ENCODE measurements around the gene MIF4GD.

MIF4GD gene

GRCh38 chr17:75265614-75266315, 5.3 kb downstream of the MIF4GD start:
- Histone ChIP-seq H3K4me1 (ENCODE audit: control insufficient read depth, low read length) (peaks cover 28% of the 10 kb centered on the region), H3K27ac (ENCODE audit: low read depth, low read length) (no peak overlapping the region), H3K4me3 (ENCODE audit: low read length) (no peak overlapping the region), H3K27me3 (ENCODE audit: control insufficient read depth, low read length) (no peaks in the 10 kb centered on the region), H3F3A (ENCODE audit: control insufficient read depth, insufficient read depth) (peaks cover 3% of the 10 kb centered on the region), H3K9me2 (replicated peaks; ENCODE audit: control insufficient read depth, low read length) (no peaks in the 10 kb centered on the region), H3K4me2 (ENCODE audit: low read length) (no peak overlapping the region), H3K36me3 (ENCODE audit: control insufficient read depth, low read length) (peaks cover 65% of the 10 kb centered on the region), H3K79me2 (ENCODE audit: control insufficient read depth, low read length) (peaks cover 42% of the 10 kb centered on the region), H4K20me1 (ENCODE audit: control insufficient read depth, insufficient read depth, low read depth, low read length) (peaks cover under 1% of the 10 kb centered on the region; the same call in 1 of the 2 replicates), H3K9me3 (ENCODE audit: control insufficient read depth, insufficient read depth, low read length) (no peaks in the 10 kb centered on the region)
- TF ChIP-seq CTCF (IDR thresholded peaks at IDR 0.05; ENCODE audit: low read depth, low read length, poor library complexity, severe bottlenecking) (no peak), EZH2phosphoT487 (IDR thresholded peaks at IDR 0.05; ENCODE audit: borderline replicate concordance, low read length) (no peak)

GRCh38 chr17:75263055-75263454, 8.0 kb downstream of the MIF4GD start:
- Histone ChIP-seq H3K27ac (ENCODE audit: low read depth, low read length) (no peak overlapping the region), H3K4me3 (ENCODE audit: low read length) (peak overlapping the region; percentile 91), H3K27me3 (ENCODE audit: control insufficient read depth, low read length) (no peaks in the 10 kb centered on the region), H3K9me3 (ENCODE audit: control insufficient read depth, insufficient read depth, low read length) (no peaks in the 10 kb centered on the region), H3K36me3 (ENCODE audit: control insufficient read depth, low read length) (peaks cover 75% of the 10 kb centered on the region), H3K79me2 (ENCODE audit: control insufficient read depth, low read length) (peaks cover 58% of the 10 kb centered on the region), H4K20me1 (ENCODE audit: control insufficient read depth, insufficient read depth, low read depth, low read length) (peaks cover 14% of the 10 kb centered on the region; the same call in 1 of the 2 replicates), H3K4me1 (ENCODE audit: control insufficient read depth, low read length) (peaks cover 30% of the 10 kb centered on the region), H3K9me2 (replicated peaks; ENCODE audit: control insufficient read depth, low read length) (no peaks in the 10 kb centered on the region), H3K4me2 (ENCODE audit: low read length) (peak overlapping the region; percentile 88), H3F3A (ENCODE audit: control insufficient read depth, insufficient read depth) (peaks cover 3% of the 10 kb centered on the region)
- TF ChIP-seq CTCF (IDR thresholded peaks at IDR 0.05; ENCODE audit: low read depth, low read length, poor library complexity, severe bottlenecking) (no peak), EZH2phosphoT487 (IDR thresholded peaks at IDR 0.05; ENCODE audit: borderline replicate concordance, low read length) (no peak)

GRCh38 chr17:75262112-75262606, 8.9 kb downstream of the MIF4GD start:
- Histone ChIP-seq H3K4me2 (ENCODE audit: low read length) (peak overlapping the region; percentile 88), H3K4me1 (ENCODE audit: control insufficient read depth, low read length) (peaks cover 28% of the 10 kb centered on the region), H4K20me1 (ENCODE audit: control insufficient read depth, insufficient read depth, low read depth, low read length) (peaks cover 14% of the 10 kb centered on the region; the same call in 1 of the 2 replicates), H3K27me3 (ENCODE audit: control insufficient read depth, low read length) (no peaks in the 10 kb centered on the region), H3K79me2 (ENCODE audit: control insufficient read depth, low read length) (peaks cover 64% of the 10 kb centered on the region), H3K9me2 (replicated peaks; ENCODE audit: control insufficient read depth, low read length) (no peaks in the 10 kb centered on the region), H3K36me3 (ENCODE audit: control insufficient read depth, low read length) (peaks cover 66% of the 10 kb centered on the region), H3K27ac (ENCODE audit: low read depth, low read length) (peak overlapping the region; percentile 70), H3K4me3 (ENCODE audit: low read length) (peak overlapping the region; percentile 91), H3K9me3 (ENCODE audit: control insufficient read depth, insufficient read depth, low read length) (no peaks in the 10 kb centered on the region), H3F3A (ENCODE audit: control insufficient read depth, insufficient read depth) (peaks cover 3% of the 10 kb centered on the region; the same call in 1 of the 2 replicates)
- TF ChIP-seq CTCF (IDR thresholded peaks at IDR 0.05; ENCODE audit: low read depth, low read length, poor library complexity, severe bottlenecking), result no peak

Measured in DOHH2 (cell line).